ENCODE results near the gene LRRC28.

DNA sequence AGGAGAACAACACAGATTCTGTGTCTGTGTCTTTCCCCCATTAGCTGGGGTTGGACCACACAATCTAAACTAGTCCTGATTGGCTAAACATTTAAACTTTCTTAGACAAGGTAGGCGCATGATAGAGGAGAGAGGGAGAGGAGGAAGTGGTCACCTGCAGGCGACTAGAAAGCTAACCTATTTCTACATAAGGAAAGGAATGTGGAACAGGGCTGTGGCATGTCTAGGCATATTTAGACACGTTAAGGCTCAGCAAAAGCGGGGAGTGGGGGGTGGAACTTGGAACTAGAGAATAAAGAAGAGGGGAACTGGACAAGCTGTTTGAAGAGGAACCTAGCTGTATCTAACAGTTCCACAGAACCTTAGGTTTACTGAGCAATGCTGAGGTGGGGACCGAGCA is 12.8 kb downstream of the LRRC28 start:
- no peak; the same call in 1 of the 2 replicates for TF ChIP-seq SPI1 (IDR thresholded peaks at IDR 0.05; ENCODE audit: borderline replicate concordance, low read depth)
- no peak for TF ChIP-seq CTCF (IDR thresholded peaks at IDR 0.05; ENCODE audit: insufficient read depth, low read length)
- TF ChIP-seq, protein P1, sequence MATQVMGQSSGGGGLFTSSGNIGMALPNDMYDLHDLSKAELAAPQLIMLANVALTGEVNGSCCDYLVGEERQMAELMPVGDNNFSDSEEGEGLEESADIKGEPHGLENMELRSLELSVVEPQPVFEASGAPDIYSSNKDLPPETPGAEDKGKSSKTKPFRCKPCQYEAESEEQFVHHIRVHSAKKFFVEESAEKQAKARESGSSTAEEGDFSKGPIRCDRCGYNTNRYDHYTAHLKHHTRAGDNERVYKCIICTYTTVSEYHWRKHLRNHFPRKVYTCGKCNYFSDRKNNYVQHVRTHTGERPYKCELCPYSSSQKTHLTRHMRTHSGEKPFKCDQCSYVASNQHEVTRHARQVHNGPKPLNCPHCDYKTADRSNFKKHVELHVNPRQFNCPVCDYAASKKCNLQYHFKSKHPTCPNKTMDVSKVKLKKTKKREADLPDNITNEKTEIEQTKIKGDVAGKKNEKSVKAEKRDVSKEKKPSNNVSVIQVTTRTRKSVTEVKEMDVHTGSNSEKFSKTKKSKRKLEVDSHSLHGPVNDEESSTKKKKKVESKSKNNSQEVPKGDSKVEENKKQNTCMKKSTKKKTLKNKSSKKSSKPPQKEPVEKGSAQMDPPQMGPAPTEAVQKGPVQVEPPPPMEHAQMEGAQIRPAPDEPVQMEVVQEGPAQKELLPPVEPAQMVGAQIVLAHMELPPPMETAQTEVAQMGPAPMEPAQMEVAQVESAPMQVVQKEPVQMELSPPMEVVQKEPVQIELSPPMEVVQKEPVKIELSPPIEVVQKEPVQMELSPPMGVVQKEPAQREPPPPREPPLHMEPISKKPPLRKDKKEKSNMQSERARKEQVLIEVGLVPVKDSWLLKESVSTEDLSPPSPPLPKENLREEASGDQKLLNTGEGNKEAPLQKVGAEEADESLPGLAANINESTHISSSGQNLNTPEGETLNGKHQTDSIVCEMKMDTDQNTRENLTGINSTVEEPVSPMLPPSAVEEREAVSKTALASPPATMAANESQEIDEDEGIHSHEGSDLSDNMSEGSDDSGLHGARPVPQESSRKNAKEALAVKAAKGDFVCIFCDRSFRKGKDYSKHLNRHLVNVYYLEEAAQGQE (IDR thresholded peaks at IDR 0.05; ENCODE audit: insufficient replicate concordance, low read depth) = no peak
- TF ChIP-seq POLR2AphosphoS5 (IDR thresholded peaks at IDR 0.05; ENCODE audit: low read depth) = no peak
